Measurements from ENCODE around the gene ST6GALNAC5.

GRCh38 chr1:76865696-76866286, 1.5 kb upstream of the ST6GALNAC5 start:
- TF ChIP-seq GATA2 (IDR thresholded peaks at IDR 0.05; ENCODE audit: low read depth, low read length): 0 out of 2 replicates have a peak, but pooled peaks have one; percentile 9
- no peak for TF ChIP-seq GATA3 (IDR thresholded peaks at IDR 0.05; ENCODE audit: low read depth, low read length)
